Adrenal gland (tissue), 5 donors: Measurements from ENCODE around the gene CCN5.

ENCODE experiments used
- POLR2A ChIP-seq, 2 donors: fragments of 450-650 bp; IDR thresholded peaks; one replicate each; pipeline ENCODE4 v1.6.1; 2017; ENCODE audit warnings: antibody characterized with exemption in 2 of 2, mild to moderate bottlenecking in 2 of 2, moderate library complexity in 1 of 2
- TF ChIP-seq, protein P1 (sequence below), 6 experiments: fragments of 450-650 bp in 4 of 6; fragments of 200-600 bp in 2 of 6; sonication (generic) in 1 of 6; IDR thresholded peaks; 1 replicate in 5 of 6; 2 replicates in 1 of 6; pipeline versions ENCODE4 v1.5.1 to v1.8.0; 2016 to 2021; ENCODE audit warnings: antibody characterized with exemption in 6 of 6, mild to moderate bottlenecking in 2 of 6, moderate library complexity in 1 of 6
- donor health status: DM: no; HTN: no; CAD: no.

GRCh38 chr20:44696315-44696714 lies 18.9 kb upstream of the CCN5 start:
- TF ChIP-seq, protein P1, sequence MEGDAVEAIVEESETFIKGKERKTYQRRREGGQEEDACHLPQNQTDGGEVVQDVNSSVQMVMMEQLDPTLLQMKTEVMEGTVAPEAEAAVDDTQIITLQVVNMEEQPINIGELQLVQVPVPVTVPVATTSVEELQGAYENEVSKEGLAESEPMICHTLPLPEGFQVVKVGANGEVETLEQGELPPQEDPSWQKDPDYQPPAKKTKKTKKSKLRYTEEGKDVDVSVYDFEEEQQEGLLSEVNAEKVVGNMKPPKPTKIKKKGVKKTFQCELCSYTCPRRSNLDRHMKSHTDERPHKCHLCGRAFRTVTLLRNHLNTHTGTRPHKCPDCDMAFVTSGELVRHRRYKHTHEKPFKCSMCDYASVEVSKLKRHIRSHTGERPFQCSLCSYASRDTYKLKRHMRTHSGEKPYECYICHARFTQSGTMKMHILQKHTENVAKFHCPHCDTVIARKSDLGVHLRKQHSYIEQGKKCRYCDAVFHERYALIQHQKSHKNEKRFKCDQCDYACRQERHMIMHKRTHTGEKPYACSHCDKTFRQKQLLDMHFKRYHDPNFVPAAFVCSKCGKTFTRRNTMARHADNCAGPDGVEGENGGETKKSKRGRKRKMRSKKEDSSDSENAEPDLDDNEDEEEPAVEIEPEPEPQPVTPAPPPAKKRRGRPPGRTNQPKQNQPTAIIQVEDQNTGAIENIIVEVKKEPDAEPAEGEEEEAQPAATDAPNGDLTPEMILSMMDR (IDR thresholded peaks at IDR 0.05), result no peak
- no peak for TF ChIP-seq POLR2A (IDR thresholded peaks at IDR 0.05)
